Ecto neural progenitor cell (in vitro differentiated cells): Measurements from ENCODE around the gene MRPS27.
"Not testable (repeated sequence)": the region's sequence is repeated elsewhere in the genome, so short reads cannot be mapped to it uniquely, and the experiment has no call there.

ENCODE experiments used
- DNase-seq: peaks from one replicate; pipeline ENCODE4 v3.0.0-alpha.2; 2018; ENCODE audit warnings: low spot score

Gene MRPS27

DNA sequence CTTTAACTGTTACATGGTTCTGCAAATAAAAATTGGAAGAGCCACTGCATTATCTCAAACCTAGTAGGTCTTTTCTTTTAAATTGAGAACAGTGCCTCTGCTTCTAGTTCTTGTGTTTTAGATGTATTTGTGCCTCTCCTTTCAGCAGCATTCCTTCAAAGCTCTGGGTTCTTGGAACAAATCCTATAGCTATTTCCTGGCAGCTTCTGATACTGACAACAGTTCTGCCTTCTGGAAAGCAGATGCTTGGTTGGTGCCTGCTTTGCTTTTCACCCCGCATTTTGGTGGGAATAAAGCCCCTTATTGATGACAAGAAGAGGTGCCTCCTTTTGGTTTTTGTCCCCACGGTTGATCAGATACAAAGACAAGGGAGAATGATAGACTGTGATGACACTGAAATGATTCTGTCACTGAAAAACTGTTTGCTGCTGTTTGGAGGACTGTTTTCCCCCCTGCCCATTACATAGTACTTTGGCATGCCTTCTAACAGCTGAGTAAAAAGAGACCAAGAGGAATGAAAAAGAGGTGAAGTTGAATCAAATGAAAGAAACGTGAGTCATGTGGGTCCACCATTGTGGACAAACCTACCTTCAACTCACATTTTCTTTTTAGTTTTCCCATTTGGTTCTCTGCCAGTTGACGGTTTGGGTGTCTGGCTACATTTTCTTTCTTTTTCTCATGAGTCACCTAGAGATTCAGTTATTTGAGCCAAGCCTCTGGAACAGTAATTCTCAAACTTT, 5.7 kb upstream of the MRPS27 start:
- no peak for DNase-seq

- no peak for DNase-seq
Observed at GRCh38 chr5:72324189-72324825, 4.3 kb upstream of the MRPS27 start.

DNA sequence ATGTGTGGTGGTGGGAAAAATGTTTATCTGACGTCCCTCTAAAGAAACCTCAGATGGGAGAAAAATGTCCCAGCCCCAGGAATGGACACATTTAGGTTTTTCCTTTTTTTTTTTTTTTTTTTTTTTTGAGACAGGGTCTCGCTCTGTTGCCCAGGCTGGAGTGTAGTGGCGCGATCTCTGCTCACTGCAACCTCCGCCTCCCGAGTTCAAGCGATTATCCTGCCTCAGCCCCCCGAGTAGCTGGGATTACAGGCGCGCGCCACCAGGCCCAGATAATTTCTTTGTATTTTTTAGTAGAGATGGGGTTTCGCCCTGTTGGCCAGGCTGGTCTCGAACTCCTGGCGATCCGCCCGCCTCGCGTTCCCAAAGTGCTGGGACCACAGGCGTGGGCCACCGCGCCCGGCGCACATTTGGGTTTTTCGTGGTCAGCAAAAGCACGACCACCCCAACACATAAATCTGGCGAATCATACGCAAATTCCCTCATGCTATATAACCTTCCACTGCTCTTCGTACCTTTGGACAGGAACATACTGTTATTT, 535 bp downstream of the MRPS27 start:
- peak; percentile 62 for DNase-seq

DNA sequence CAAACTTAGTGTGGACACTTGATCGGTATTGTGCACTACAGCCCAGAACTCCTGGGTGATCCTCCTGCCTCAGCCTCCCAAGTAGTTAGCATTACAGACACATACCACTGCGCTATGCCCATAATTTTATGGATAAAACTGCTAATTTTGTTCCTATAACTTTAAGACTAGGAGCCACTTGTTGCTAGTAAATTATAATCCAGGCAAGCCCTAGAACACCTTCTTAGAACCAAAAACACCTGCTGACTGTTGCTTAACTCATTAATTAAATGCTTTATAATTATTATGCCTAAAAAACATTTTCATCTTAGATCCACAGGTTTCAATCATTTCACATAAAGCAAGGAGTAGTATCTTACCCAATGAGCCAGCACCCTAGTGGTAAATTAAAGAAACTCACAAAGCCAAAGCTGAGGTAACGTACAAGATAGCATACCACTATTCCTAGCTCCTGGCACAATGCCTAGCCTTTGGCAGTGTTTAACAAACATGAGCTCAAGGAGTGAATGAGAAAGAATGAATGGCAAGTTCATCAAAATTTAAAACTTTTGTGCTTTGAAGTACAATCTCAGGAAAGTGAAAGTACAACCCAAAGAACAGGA, 5.4 kb downstream of the MRPS27 start:
- no peak for DNase-seq

DNA sequence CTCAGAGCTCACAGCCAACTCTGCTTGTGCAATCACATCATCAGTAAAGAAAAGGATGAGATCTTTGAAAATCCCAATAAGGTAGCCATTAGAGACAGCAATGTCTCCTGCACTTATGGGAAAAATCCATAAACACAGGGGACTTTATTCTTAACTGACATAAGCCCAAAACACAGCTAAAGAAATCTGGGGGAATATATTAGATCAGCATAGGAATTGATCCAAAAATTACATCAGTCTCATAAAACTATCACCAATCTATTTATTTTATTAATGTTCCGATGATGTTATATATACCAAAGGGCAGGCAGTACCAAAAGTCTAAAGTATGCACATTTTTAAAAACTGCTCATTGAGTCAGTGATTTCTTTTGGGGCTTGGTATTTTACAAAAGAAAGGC, 6.9 kb downstream of the MRPS27 start:
- no peak for DNase-seq

DNA sequence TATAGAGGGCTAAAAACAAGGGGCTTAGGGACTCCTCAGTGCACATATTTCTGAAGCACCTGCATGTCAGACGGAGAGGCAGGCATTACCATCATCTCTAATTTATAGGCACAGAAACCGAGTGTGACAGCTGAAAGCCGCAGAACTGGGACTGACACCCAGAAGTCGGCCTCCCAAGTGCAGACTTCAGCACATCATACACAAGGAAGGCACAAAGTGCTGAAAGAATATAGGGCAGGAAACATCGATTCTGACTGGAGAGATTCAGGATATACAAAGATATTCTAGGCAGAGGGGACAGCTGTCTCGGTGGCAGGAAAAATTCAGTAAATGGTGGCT, 11.2 kb downstream of the MRPS27 start:
- no peak for DNase-seq

- DNase-seq = peak; percentile 97
Observed at GRCh38 chr5:72307968-72308852, 11.8 kb downstream of the MRPS27 start.

GRCh38 chr5:72307573-72307967, 12.5 kb downstream of the MRPS27 start:
- no peak for DNase-seq

DNA sequence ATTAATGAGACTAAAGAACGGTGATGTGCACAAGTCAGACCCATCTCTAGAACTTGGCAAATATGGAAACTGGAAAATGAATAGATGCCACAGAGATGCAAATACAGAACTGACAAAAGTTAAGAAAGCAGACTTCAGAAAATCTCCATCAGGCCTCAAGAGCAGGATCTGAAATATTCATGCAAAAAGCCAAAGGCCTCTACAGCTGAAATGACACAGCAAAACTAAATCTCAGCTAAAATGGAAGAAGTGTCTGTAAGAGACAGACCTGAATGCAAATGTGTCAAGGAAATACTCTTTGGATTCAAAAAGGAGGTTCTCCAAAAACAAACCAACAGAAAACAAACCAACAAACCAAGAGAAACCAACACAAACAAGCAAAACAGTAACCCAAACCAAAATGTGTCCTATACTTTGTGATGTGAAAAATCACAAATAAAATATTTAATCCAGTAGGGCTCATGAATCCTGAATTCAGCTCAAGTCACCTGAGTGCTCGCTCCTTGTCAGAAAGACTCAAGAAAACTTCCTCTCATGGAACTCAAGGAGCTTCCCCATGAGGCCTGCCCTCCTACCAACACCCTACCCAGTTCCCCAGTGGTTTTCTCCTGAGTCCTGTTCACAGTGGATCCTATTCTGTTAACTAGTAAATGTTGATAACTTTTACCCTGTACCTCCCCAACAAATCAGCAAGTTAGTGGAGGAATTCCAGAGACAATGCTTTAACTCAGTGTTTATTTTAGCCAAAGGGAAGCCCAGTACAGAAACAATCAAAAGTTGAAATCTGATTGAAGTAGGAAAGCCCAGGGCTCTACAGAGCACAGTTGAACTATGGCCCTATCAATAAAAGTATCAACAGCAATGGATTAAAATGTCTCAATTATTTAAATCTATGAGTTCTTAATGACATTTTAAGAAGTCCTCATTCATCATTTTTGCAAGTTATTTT, 14.6 kb downstream of the MRPS27 start:
- DNase-seq = no peak

DNA sequence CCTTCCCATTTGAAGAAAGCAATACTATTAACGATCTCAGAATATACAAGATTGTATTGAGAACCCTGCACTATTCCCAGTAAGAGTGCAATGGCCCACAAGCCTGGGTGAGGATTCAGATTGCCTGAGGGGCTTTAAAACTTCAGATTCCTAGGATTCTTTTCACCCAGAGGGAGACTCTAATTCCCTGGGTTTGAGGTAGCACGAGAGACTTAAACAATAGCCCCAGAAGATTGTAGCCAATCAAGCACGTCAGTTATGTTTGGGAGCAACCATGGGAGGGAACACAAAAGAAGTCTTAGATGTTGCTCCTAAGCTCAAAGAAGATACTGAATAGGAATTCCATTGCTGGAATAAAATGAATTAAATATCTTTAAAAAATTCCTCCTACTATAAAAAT, 17.9 kb downstream of the MRPS27 start:
- no peak for DNase-seq

DNA sequence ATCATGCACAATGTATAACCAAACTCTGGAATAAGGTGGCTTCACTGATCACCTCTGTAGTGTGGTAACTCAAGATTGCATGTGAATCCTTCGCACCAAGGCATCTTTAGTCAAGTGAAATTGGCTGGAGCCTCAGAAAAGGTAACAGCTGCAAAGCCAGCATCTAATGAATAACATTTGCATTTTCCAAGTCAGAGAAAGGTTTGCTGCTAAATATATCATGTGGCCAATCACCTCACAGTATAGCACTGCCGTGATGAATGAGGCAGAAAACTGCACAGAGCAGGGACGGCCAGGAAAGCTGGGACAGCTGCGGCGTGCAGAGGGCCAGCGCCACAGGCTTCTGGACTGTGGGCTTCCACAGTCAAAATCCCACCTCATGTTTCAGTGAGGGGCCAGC, 18.5 kb downstream of the MRPS27 start:
- peak; percentile 54 for DNase-seq

GRCh38 chr5:72300590-72301339, 19.3 kb downstream of the MRPS27 start:
- no peak for DNase-seq

DNA sequence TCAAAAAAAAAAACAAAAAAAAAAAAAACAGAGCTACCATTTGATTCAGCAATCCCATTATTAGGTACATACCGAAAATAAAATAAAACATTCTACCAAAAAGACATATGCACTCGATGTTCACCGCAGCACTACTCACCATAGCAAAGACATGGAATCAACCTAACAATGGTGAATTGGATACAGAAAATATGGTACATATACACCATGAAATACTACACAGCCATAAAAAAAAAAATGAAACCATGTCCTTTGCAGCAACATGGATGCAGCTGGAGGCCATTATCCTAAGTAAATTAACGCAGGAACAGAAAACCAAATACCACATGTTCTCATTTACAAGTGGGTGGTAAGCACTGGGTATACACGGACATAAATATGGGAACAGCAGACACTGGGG, 21.3 kb downstream of the MRPS27 start:
- no peak for DNase-seq

DNA sequence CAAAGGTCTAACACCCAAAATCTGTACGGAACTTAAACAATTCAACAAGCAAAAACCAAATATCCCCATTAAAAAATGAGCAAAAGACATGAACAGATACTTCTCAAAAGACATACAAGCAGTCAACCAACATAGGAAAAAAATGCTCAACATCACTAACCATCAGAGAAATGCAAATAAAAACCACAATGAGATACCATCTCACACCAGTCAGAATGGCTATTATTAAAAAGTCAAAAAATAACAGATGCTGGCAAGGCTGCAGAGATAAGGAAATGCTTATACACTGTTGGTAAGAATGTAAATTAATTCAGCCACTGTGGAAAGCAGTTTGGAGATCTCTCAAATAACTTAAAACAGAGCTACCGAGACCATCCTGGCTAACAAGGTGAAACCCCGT, 21.9 kb downstream of the MRPS27 start:
- not testable (repeated sequence) for DNase-seq

GRCh38 chr5:72296256-72296655, 23.8 kb downstream of the MRPS27 start:
- no peak for DNase-seq

DNA sequence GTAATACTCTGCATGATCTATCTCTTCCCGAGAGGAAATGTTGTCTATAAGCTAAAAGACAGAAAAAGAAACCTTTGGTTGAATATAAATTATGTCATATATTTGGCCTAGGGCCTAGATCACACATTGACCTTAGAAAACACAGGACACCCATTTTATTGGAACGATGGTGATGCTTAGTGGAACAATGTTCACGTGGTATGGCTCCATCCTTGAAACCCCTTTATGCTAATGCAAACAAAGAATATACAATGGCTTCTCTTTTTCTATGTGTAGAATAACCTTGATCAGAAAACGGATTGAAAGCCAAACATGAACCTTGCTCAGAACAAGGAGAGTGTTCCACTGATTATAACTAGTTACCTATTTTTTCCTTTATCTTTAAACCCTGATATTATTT, 24.5 kb downstream of the MRPS27 start:
- DNase-seq = no peak

- DNase-seq = no peak
Observed at GRCh38 chr5:72294473-72294872, 25.6 kb downstream of the MRPS27 start.

- no peak for DNase-seq
Observed at GRCh38 chr5:72293495-72294055, 26.5 kb downstream of the MRPS27 start.

GRCh38 chr5:72292411-72292810, 27.6 kb downstream of the MRPS27 start:
- no peak for DNase-seq

DNA sequence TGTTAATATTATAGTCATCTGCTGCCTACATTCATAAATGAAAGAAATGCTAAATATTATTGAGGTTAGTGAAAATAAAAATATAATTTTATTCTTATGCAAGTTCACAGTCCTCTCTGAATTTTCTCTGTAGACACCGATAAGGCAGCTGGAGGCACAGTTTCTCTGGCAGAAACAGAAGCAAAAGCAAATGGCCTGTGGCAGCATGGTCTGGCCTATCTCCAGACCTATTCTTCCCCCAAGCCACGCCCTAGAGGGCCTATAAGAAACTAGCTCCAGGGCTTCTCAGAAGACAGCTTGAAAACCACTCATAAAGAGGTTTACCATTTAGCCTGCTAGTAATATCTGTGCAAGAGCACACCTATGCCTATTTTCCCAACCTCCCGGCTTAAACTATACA, 28.4 kb downstream of the MRPS27 start:
- DNase-seq = no peak
